ENCODE data around the gene PRPF4.

PRPF4 gene

GRCh38 chr9:113315231-113315630 is 39.8 kb downstream of the PRPF4 start:
- DNase-seq: no peak

- no peak for DNase-seq
Measured at GRCh38 chr9:113316030-113316429, 40.6 kb downstream of the PRPF4 start.

- no peak for DNase-seq
Measured at GRCh38 chr9:113317777-113318176, 42.3 kb downstream of the PRPF4 start.

- DNase-seq: no peak
Measured at GRCh38 chr9:113319054-113319453, 43.6 kb downstream of the PRPF4 start.

- no peak for DNase-seq
Measured at GRCh38 chr9:113320051-113320450, 44.6 kb downstream of the PRPF4 start.

- DNase-seq: no peak
Measured at GRCh38 chr9:113322671-113323070, 47.2 kb downstream of the PRPF4 start.

GRCh38 chr9:113326230-113326629 is 50.8 kb downstream of the PRPF4 start:
- no peak for DNase-seq

- DNase-seq: no peak
Measured at GRCh38 chr9:113328045-113328782, 52.8 kb downstream of the PRPF4 start.

GRCh38 chr9:113331780-113332179 is 56.3 kb downstream of the PRPF4 start:
- DNase-seq: no peak

- DNase-seq: no peak
Measured at GRCh38 chr9:113337714-113338113, 62.3 kb downstream of the PRPF4 start.

- peak; percentile 94 for DNase-seq
Measured at GRCh38 chr9:113340011-113340699, 64.7 kb downstream of the PRPF4 start, which contains the start of gene WDR31. Gene WDR31, minus strand, starts transcription at chr9:113340275. Its CDS starts 8,253 bp downstream, at chr9:113332022.

- peak; percentile 91 for DNase-seq
Measured at GRCh38 chr9:113341712-113342410, 66.4 kb downstream of the PRPF4 start.
